GM23338 (cell line): ENCODE measurements around the gene HCLS1. TPM values are rescaled to one million over a fixed set of nuclear protein-coding genes. Genes with fewer than 3 reads are reported as not detected.

Source experiments
- ATAC-seq: fragments of 200-7000 bp; cut with Tn5 transposase; 3 replicates; pipeline ENCODE4 v1.9.1; 2020
- DNase-seq: peaks from one replicate; pipeline ENCODE4 v3.0.0-alpha.2; 2015; ENCODE audit warnings: low spot score
- H2AFZ ChIP-seq: fragments of 200-600 bp; sonication (generic); 2 replicates; pipeline ENCODE4 v1.8.0; 2016; ENCODE audit warnings: antibody characterized with exemption, mild to moderate bottlenecking, moderate library complexity
- H3F3A ChIP-seq: fragments of 200-600 bp; sonication (generic); replicated peaks from 2 replicates; pipeline ENCODE4 v1.8.0; 2017; ENCODE audit warnings: antibody characterized with exemption, mixed run types, low read depth
- H3K27ac ChIP-seq: fragments of 200-600 bp; sonication (generic); 2 replicates; pipeline ENCODE4 v1.6.1; 2016; ENCODE audit warnings: low read depth
- H3K27me3 ChIP-seq: fragments of 200-600 bp; sonication (generic); 2 replicates; pipeline ENCODE4 v1.8.0; 2016; ENCODE audit warnings: mild to moderate bottlenecking, mixed run types, moderate library complexity; ENCODE audit not compliant: insufficient read depth
- H3K36me3 ChIP-seq: fragments of 200-600 bp; sonication (generic); 2 replicates; pipeline ENCODE4 v1.8.0; 2016; ENCODE audit warnings: mild to moderate bottlenecking; ENCODE audit not compliant: insufficient read depth
- H3K4me1 ChIP-seq: fragments of 200-600 bp; sonication (generic); 2 replicates; pipeline ENCODE4 v1.8.0; 2016; ENCODE audit warnings: mild to moderate bottlenecking, moderate library complexity; ENCODE audit not compliant: insufficient read depth
- H3K4me2 ChIP-seq: fragments of 200-600 bp; sonication (generic); 2 replicates; pipeline ENCODE4 v1.7.1; 2017; ENCODE audit warnings: mixed run types
- H3K4me3 ChIP-seq: fragments of 200-600 bp; sonication (generic); 2 replicates; pipeline ENCODE4 v1.6.1; 2016; ENCODE audit warnings: mixed run types
- H3K79me2 ChIP-seq: fragments of 200-600 bp; sonication (generic); replicated peaks from 2 replicates; pipeline ENCODE4 v1.8.0; 2017; ENCODE audit warnings: mild to moderate bottlenecking; ENCODE audit not compliant: insufficient read depth
- H3K9me2 ChIP-seq: fragments of 200-600 bp; sonication (generic); 2 replicates; pipeline ENCODE4 v1.8.0; 2017; ENCODE audit not compliant: insufficient read depth
- H4K20me1 ChIP-seq: fragments of 200-600 bp; sonication (generic); replicated peaks from 2 replicates; pipeline ENCODE4 v1.8.0; 2017; ENCODE audit warnings: mild to moderate bottlenecking; ENCODE audit not compliant: insufficient read depth
- H3K27ac Mint-ChIP-seq: 2 replicates; pipeline ENCODE4 v1.8.0; 2020; ENCODE audit warnings: inconsistent platforms, mild to moderate bottlenecking, moderate library complexity, mixed read lengths
- H3K27me3 Mint-ChIP-seq: 3 replicates; pipeline ENCODE4 v1.8.0; 2022; ENCODE audit warnings: low read depth, mild to moderate bottlenecking, moderate library complexity, mixed read lengths, inconsistent platforms; ENCODE audit not compliant: insufficient read depth, poor library complexity
- H3K36me3 Mint-ChIP-seq: 3 replicates; pipeline ENCODE4 v1.8.0; 2021; ENCODE audit warnings: low read depth, mild to moderate bottlenecking, inconsistent platforms, moderate library complexity, mixed read lengths
- H3K4me1 Mint-ChIP-seq: 3 replicates; pipeline ENCODE4 v1.8.0; 2020; ENCODE audit warnings: mild to moderate bottlenecking, inconsistent platforms, mixed read lengths
- H3K4me3 Mint-ChIP-seq: 3 replicates; pipeline ENCODE4 v1.8.0; 2021; ENCODE audit warnings: moderate library complexity, mild to moderate bottlenecking, inconsistent platforms, mixed read lengths
- H3K9me3 Mint-ChIP-seq: 3 replicates; pipeline ENCODE4 v1.8.0; 2020; ENCODE audit warnings: moderate library complexity, mild to moderate bottlenecking, inconsistent platforms, mixed read lengths
- CTCF ChIP-seq, 2 experiments: fragments of 200-600 bp in 1 of 2; sonication (generic) in 1 of 2; conservative IDR thresholded peaks; 2 replicates each; pipeline versions ENCODE4 v1.5.1 to v1.6.1; 2016 to 2017; ENCODE audit warnings: antibody characterized with exemption in 2 of 2, low read depth in 2 of 2, mild to moderate bottlenecking in 2 of 2, moderate library complexity in 1 of 2
- ETS1 ChIP-seq: IDR thresholded peaks from 2 replicates; pipeline ENCODE4 v1.6.1; 2016; ENCODE audit warnings: antibody characterized with exemption
- EZH2 ChIP-seq: fragments of 200-600 bp; sonication (generic); IDR thresholded peaks from one replicate; pipeline ENCODE4 v1.8.0; 2017; ENCODE audit warnings: antibody characterized with exemption, mild to moderate bottlenecking, low read depth; ENCODE audit not compliant: unreplicated experiment
- JUNB ChIP-seq: IDR thresholded peaks from one replicate; pipeline ENCODE4 v1.6.1; 2016; ENCODE audit warnings: antibody characterized with exemption; ENCODE audit not compliant: unreplicated experiment
- NANOG ChIP-seq: IDR thresholded peaks from 2 replicates; pipeline ENCODE4 v1.6.1; 2016; ENCODE audit warnings: antibody characterized with exemption, borderline replicate concordance
- POLR2AphosphoS5 ChIP-seq: IDR thresholded peaks from 2 replicates; pipeline ENCODE4 v1.6.1; 2016; ENCODE audit warnings: antibody characterized with exemption, low read depth
- REST ChIP-seq: IDR thresholded peaks from one replicate; pipeline ENCODE4 v1.6.1; 2018; ENCODE audit warnings: antibody characterized with exemption; ENCODE audit not compliant: unreplicated experiment
- ZNF114 ChIP-seq: fragments of 250-450 bp; sonication (Bioruptor Pico); IDR thresholded peaks from 2 replicates; pipeline ENCODE4 v1.5.0; 2020; ENCODE audit warnings: mild to moderate bottlenecking, moderate library complexity
- ZNF331 ChIP-seq: fragments of 250-450 bp; sonication (Bioruptor Pico); IDR thresholded peaks from 2 replicates; pipeline ENCODE4 v1.5.0; 2020; ENCODE audit warnings: low read depth, mild to moderate bottlenecking, moderate library complexity
- ZNF462 ChIP-seq: fragments of 250-450 bp; sonication (Bioruptor Pico); IDR thresholded peaks from 2 replicates; pipeline ENCODE4 v1.5.0; 2020; ENCODE audit warnings: mild to moderate bottlenecking, moderate library complexity
- polyA plus RNA-seq: library from polyadenylated mRNA; unstranded; fragments of >200 nt; fragmentation: Nextera tagmentation; extraction: Ambion mirVana; gene quantifications from 2 replicates; pipeline ENCODE4 v1.2.1, GENCODE V29; 2016
- total RNA-seq: library from RNA; depleted of rRNA; stranded (reverse); fragments of >200 nt; shearing (Covaris generic); gene quantifications from 2 replicates; pipeline ENCODE4 v1.2.3, GENCODE V29; 2014

Gene HCLS1
- total and polyA plus RNA-seq, 2 experiments from 2014 or later: 0.66 to 1.1 TPM

GRCh38 chr3:121651684-121652083, 9.0 kb downstream of the HCLS1 start:
- no peaks in the 10 kb centered on the region for H3K36me3 Mint-ChIP-seq
- ATAC-seq: no peak
- TF ChIP-seq CTCF (conservative IDR thresholded peaks at IDR 0.05; ENCODE audit: low read depth in 2 of 2) (no peak), JUNB (no peak), POLR2AphosphoS5 (no peak), NANOG (no peak)

GRCh38 chr3:121649645-121650044, 11.1 kb downstream of the HCLS1 start:
- no peak overlapping the region for H3K27ac ChIP-seq
- no peaks in the 10 kb centered on the region for H3K4me1 Mint-ChIP-seq
- H3K27me3 ChIP-seq: no peaks in the 10 kb centered on the region
- no peaks in the 10 kb centered on the region for H3K9me3 Mint-ChIP-seq
- H3K36me3 ChIP-seq: no peaks in the 10 kb centered on the region
- DNase-seq (no peak), ATAC-seq (no peak)
- H3K27me3 Mint-ChIP-seq: no peaks in the 10 kb centered on the region
- H2AFZ ChIP-seq: no peak overlapping the region
- no peaks in the 10 kb centered on the region for H3F3A ChIP-seq
- H3K4me3 Mint-ChIP-seq: no peak overlapping the region
- no peaks in the 10 kb centered on the region; the same call in 1 of the 2 replicates for H3K9me2 ChIP-seq
- no peaks in the 10 kb centered on the region for H3K79me2 ChIP-seq
- H4K20me1 ChIP-seq: no peaks in the 10 kb centered on the region
- no peak overlapping the region for H3K27ac Mint-ChIP-seq
- H3K36me3 Mint-ChIP-seq: no peaks in the 10 kb centered on the region
- no peak overlapping the region for H3K4me2 ChIP-seq
- no peak overlapping the region for H3K4me3 ChIP-seq
- H3K4me1 ChIP-seq: no peaks in the 10 kb centered on the region
- TF ChIP-seq ZNF462 (CRISPR knock-in tag) (no peak), EZH2 (no peak), NANOG (no peak), ETS1 (no peak), REST (no peak), ZNF331 (CRISPR knock-in tag) (no peak), POLR2AphosphoS5 (no peak), ZNF114 (CRISPR knock-in tag) (no peak)

More at GRCh38 chr3:121651684-121652083, 9.0 kb downstream of the HCLS1 start:
- no peaks in the 10 kb centered on the region for H3K4me1 ChIP-seq
- no peaks in the 10 kb centered on the region for H3F3A ChIP-seq
- H3K4me3 Mint-ChIP-seq: no peak overlapping the region
- H3K4me2 ChIP-seq: no peak overlapping the region
- H3K27ac Mint-ChIP-seq: peak overlapping the region; percentile 86
- no peak overlapping the region for H3K4me3 ChIP-seq
- no peaks in the 10 kb centered on the region for H3K36me3 ChIP-seq
- no peak overlapping the region for H2AFZ ChIP-seq
- H3K9me3 Mint-ChIP-seq: no peaks in the 10 kb centered on the region
- H3K9me2 ChIP-seq: no peaks in the 10 kb centered on the region; the same call in 1 of the 2 replicates
- no peaks in the 10 kb centered on the region for H3K4me1 Mint-ChIP-seq
- no peak overlapping the region for H3K27ac ChIP-seq
- no peak for DNase-seq
- no peaks in the 10 kb centered on the region for H3K27me3 ChIP-seq
- no peaks in the 10 kb centered on the region for H3K79me2 ChIP-seq
- H4K20me1 ChIP-seq: no peaks in the 10 kb centered on the region
- H3K27me3 Mint-ChIP-seq: no peaks in the 10 kb centered on the region
